HG03039 (cell line): Measurements from ENCODE around the gene LEFTY2.
"Not testable (repeated sequence)": the region's sequence is repeated elsewhere in the genome, so short reads cannot be mapped to it uniquely, and the experiment has no call there.

Experiments used
- ATAC-seq: cut with Tn5 transposase; IDR thresholded peaks from one replicate; pipeline ENCODE4 v1.9.1; 2021; ENCODE audit warnings: mild to moderate bottlenecking, moderate library complexity; ENCODE audit not compliant: unreplicated experiment

Gene LEFTY2

GRCh38 chr1:225908013-225908640, 32.9 kb downstream of the LEFTY2 start:
- no peak for ATAC-seq

- no peak for ATAC-seq
Observed at GRCh38 chr1:225907341-225907740, 33.7 kb downstream of the LEFTY2 start.

- ATAC-seq: no peak
Observed at GRCh38 chr1:225906467-225906866, 34.6 kb downstream of the LEFTY2 start.

- no peak for ATAC-seq
Observed at GRCh38 chr1:225903623-225904022, 37.4 kb downstream of the LEFTY2 start.

- ATAC-seq: no peak
Observed at GRCh38 chr1:225899044-225899925, 41.7 kb downstream of the LEFTY2 start.

DNA sequence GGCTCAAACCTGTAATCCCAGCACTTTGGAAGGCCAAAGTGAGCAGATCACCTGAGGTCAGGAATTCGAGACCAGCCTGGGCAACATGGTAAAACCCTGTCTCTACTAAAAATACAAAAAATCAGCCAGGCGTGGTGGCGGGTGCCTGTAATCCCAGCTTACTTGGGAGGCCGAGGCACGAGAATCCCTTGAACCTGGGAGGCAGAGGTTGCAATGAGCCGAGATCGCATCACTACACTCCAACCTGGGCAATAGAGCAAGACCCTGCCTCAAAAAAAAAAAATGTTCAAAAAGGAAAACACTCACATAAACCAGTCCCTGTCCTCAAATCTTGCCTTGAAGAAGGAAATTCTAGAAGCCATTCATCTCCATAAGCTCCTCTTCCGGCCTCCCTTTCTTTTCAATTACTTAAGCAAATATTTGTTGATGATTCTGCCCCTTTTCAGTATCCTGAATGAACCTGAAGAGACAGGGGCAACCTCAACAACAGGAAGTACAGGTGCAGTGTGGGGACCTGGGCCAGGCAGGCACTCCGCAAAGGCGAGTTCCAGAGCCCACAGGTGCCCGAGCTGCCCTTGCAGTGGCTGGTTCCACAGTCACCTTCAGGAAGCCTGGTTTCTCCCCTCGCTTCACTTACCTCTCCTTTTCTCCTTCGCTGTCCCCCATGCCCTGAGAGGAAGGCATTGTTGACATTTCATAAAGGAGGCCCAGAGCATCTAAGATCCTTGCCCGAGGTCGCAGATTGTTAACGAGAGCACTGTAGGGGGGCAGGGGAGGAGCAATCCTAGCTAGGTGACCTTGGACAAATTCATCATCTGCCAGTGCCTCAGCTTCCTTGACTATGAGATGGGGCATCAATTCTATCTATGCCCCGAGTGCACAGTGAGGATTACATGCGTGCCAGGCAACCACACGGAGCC, 43.2 kb downstream of the LEFTY2 start:
- no peak for ATAC-seq

DNA sequence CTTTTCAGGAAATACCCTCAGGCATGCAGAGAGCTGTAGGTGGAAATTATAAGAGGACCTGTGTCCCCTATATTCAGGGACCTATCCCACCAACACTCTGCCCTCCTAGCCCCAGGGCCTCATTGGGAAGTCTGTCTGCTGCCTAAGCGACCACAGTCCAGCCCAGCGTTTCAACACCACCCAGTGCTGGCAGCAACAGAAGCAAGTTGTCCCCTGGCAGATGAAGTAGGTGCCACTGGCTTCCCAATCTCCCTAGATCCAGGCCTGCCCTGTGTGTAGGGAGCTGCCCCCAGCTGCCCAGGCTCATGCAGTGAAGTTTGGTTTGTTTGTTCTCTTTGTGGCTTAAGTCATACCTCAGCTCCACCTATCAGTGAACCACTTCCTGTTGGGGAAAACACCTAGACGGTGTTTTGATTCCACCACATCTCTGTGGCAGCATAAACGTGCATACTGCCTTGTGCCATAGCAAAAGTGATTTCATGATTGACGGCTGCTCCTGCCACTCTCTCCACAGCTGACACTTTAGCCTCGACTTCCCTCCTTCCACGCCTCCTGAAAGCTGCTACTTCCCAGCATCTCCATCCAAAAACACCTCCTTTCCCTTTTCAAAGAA, 44.0 kb downstream of the LEFTY2 start:
- peak; percentile 100 for ATAC-seq

- no peak for ATAC-seq
Observed at GRCh38 chr1:225896494-225896893, 44.5 kb downstream of the LEFTY2 start.

GRCh38 chr1:225892307-225892706, 48.7 kb downstream of the LEFTY2 start:
- no peak for ATAC-seq

GRCh38 chr1:225891229-225891972, 49.6 kb downstream of the LEFTY2 start:
- no peak for ATAC-seq

DNA sequence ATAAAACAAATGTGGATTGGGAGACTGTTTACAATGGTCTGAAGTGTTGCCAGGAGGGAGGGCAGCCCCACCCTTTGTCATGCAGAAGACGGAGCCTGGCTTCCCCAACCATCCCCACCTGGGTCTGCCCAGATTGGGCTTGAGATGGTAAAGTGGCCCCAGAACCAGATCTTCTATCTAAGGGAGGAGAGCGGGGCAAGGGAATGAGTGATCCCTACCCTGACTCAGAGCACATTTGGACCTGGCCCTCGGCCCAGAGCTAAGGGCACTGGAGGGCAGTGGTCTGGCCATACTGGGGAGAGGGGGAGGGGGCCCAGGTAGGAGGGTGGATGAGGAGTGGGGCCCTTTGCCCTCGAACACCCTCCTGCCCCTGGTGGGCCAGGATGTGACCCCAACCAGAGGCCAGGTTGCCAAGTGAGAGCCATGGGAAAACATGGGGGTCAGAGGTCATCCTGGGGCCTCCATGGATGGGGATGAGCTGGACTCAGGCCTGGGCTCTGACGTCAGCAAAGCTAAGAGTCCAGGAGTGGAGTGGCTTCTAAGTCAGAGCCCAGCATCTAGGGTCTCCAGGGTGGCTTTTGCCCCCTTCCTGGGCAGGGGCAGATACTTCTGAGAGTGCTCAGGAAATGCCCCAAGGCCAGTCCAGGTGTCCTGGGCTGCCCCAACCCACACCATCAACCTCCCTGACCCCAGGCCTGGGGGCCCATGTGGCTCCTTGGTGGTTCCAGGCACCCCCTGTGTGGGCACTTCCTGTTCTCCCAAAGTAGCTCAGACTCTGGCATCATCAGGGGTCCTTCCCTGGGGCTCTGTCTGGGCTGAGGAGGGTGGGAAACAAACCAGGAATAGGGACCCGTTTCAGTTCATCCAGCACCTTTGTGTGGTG, 50.4 kb downstream of the LEFTY2 start:
- ATAC-seq: no peak

DNA sequence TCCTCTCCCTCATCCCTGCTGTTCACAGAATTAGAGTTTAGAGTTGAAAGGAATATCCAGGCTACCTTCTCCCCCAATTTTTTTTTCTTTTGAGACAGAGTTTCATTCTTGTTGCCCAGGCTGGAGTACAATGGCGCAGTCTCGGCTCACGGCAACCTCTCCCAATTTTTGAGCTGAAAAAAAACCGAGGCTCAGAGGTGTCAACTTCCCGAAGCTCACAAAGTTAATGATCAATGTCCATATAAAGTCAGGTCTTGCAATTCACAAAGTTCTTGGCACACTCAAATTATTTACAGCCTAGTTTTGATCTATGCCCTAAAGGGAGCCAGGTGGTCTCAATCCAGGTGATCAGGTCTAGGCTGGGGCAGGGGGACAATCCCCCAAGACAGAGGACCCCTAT, 51.3 kb downstream of the LEFTY2 start:
- no peak for ATAC-seq

DNA sequence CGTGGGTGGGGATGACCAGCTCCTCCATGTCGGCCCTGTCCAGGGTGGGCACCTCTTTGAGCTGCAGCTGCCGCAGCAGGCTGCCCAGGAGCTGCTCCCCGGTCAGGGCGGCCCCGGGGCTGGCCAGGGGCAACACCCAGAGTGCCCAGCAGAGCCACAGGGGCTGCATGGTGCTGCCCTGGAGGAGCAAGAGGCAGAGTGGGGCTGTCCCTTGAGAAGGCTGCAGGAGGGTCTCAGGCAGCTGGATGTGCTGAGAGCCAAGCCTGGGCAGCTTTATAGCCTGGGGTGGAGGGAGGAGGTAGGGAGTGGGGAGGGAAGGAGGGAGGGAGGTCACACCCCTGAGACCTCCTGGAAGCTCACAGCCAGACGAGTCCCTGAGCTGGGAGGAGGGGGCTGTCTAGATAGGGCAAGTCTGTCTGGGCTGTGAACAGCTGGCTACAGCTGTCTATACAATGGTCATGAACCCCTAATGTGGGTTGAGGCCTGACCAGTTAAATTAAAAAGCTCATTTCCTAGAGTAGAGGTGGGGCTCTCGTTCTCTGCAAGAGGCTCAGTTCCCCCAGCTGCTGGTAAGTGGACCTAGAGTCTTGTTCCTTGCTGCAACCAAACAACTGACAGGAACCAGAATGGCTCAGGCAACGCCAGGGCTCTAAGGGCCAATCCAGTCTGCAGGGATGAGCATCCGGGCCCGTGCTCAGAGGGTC, 52.0 kb downstream of the LEFTY2 start, which contains the start of gene LEFTY1:
Gene LEFTY1 (minus strand): TSS at position 249 of the 704 bp plus-strand sequence. CDS start 80 bp downstream, at position 169.
- no peak for ATAC-seq

GRCh38 chr1:225888289-225888897, 52.6 kb downstream of the LEFTY2 start:
- no peak for ATAC-seq

GRCh38 chr1:225887554-225888288, 53.3 kb downstream of the LEFTY2 start:
- not testable (repeated sequence) for ATAC-seq

DNA sequence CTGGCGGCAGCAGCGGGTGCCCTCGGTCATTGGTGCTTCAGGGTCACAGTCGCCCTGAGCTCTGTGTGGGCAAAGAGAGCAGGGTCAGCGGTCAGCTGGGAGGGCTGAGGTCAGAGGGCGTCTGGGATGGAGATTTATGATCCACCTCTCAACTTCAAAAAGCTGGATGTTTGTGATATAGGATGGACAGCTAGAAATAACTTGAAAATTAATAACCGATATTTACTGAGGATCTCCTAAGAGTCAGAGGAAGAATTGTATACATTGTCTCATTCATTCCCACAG, 54.0 kb downstream of the LEFTY2 start:
- ATAC-seq: no peak
